ENCODE results near the gene RHOBTB1.
"Not testable (repeated sequence)": the region's sequence is repeated elsewhere in the genome, so short reads cannot be mapped to it uniquely, and the experiment has no call there.

RHOBTB1 gene

DNA sequence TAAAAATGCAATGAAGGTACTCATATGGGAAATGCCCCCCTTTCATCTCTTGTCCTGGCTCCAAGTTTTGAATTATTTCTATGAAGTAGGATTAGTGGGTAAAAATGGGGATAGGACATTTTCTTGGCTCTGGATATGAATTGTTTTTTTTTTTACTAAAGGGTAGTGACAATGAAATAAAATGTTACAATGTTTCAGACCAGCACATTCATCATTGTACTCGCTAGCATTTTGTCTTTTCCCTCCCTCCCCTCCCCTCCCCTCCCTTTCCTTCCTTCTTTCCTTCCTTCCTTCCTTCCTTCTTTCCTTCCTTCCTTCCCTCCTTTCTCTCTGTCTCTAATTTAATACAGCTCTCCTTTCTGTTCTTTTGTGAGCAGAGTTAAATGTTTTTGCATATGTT is 101.3 kb downstream of the RHOBTB1 start (continued):
- TF ChIP-seq, protein P1, sequence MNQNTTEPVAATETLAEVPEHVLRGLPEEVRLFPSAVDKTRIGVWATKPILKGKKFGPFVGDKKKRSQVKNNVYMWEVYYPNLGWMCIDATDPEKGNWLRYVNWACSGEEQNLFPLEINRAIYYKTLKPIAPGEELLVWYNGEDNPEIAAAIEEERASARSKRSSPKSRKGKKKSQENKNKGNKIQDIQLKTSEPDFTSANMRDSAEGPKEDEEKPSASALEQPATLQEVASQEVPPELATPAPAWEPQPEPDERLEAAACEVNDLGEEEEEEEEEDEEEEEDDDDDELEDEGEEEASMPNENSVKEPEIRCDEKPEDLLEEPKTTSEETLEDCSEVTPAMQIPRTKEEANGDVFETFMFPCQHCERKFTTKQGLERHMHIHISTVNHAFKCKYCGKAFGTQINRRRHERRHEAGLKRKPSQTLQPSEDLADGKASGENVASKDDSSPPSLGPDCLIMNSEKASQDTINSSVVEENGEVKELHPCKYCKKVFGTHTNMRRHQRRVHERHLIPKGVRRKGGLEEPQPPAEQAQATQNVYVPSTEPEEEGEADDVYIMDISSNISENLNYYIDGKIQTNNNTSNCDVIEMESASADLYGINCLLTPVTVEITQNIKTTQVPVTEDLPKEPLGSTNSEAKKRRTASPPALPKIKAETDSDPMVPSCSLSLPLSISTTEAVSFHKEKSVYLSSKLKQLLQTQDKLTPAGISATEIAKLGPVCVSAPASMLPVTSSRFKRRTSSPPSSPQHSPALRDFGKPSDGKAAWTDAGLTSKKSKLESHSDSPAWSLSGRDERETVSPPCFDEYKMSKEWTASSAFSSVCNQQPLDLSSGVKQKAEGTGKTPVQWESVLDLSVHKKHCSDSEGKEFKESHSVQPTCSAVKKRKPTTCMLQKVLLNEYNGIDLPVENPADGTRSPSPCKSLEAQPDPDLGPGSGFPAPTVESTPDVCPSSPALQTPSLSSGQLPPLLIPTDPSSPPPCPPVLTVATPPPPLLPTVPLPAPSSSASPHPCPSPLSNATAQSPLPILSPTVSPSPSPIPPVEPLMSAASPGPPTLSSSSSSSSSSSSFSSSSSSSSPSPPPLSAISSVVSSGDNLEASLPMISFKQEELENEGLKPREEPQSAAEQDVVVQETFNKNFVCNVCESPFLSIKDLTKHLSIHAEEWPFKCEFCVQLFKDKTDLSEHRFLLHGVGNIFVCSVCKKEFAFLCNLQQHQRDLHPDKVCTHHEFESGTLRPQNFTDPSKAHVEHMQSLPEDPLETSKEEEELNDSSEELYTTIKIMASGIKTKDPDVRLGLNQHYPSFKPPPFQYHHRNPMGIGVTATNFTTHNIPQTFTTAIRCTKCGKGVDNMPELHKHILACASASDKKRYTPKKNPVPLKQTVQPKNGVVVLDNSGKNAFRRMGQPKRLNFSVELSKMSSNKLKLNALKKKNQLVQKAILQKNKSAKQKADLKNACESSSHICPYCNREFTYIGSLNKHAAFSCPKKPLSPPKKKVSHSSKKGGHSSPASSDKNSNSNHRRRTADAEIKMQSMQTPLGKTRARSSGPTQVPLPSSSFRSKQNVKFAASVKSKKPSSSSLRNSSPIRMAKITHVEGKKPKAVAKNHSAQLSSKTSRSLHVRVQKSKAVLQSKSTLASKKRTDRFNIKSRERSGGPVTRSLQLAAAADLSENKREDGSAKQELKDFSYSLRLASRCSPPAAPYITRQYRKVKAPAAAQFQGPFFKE (tag by site-specific recombination; IDR thresholded peaks at IDR 0.05; ENCODE audit: borderline replicate concordance), result no peak
- no peak for TF ChIP-seq ZNF398 (tag by site-specific recombination; IDR thresholded peaks at IDR 0.05)

GRCh38 chr10:60841227-60841626 is 102.8 kb downstream of the RHOBTB1 start:
- H3K36me3 ChIP-seq (ENCODE audit: control insufficient read depth in 2 of 2, insufficient read depth in 1 of 2, low read length in 2 of 2); H3K4me1 ChIP-seq (ENCODE audit: control insufficient read depth, insufficient read depth, low read length); H3K9me3 ChIP-seq (ENCODE audit: control insufficient read depth, insufficient read depth, low read depth, low read length); POLR2A ChIA-PET; H3K27ac ChIP-seq (ENCODE audit: extremely low read depth, low read depth, low read length); H3K4me3 ChIP-seq (ENCODE audit: low read depth, low read length): not testable (repeated sequence)
- CTCF ChIA-PET, result interaction anchor here (0.6 kb wide), 2 partner anchors 17 to 539 kb away, joined by 5 read pairs; no protein-coding TSS in a partner anchor

DNA sequence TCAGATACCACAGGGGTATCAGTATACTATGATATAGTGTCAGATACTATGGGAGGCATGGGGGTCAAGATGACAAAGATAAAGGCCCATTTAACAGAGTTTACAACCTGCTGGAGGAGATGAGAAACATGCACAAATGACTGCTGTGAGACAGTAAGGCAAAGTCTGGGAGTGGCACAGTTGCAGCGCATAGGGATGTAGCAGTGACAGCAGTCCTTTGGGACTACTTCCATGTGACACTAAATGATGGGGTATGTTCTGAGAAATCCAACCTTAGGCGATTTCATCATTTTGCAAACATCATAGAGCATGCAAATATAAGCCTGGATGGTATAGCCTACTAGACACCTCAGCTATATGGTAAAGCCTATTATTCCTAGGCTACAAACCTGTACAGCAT is 108.9 kb downstream of the RHOBTB1 start:
- TF ChIP-seq ZNF248 (tag by site-specific recombination; IDR thresholded peaks at IDR 0.05), result no peak
- Histone ChIP-seq H3K4me1 (ENCODE audit: control insufficient read depth, insufficient read depth, low read length) (no peaks in the 10 kb centered on the region), H3K27ac (ENCODE audit: extremely low read depth, low read depth, low read length) (no peak overlapping the region), H3K9me3 (ENCODE audit: control insufficient read depth, insufficient read depth, low read depth, low read length) (no peaks in the 10 kb centered on the region), H3K4me3 (ENCODE audit: low read depth, low read length) (no peak overlapping the region), H3K36me3 (ENCODE audit: control insufficient read depth in 2 of 2, insufficient read depth in 1 of 2, low read length in 2 of 2) (no peaks in the 10 kb centered on the region)
- ChIA-PET CTCF (no interaction called here), POLR2A (no interaction called here)

- CTCF ChIA-PET, result interaction anchor here (0.6 to 0.7 kb wide), 2 partner anchors 130 to 555 kb away, joined by 3 read pairs; no protein-coding TSS in a partner anchor
- no peak overlapping the region for H3K4me3 ChIP-seq (ENCODE audit: low read depth, low read length)
- no peak overlapping the region for H3K27ac ChIP-seq (ENCODE audit: extremely low read depth, low read depth, low read length)
- H3K36me3 ChIP-seq (ENCODE audit: control insufficient read depth in 2 of 2, insufficient read depth in 1 of 2, low read length in 2 of 2), result no peaks in the 10 kb centered on the region
- POLR2A ChIA-PET, result no interaction called here
- no peaks in the 10 kb centered on the region for H3K9me3 ChIP-seq (ENCODE audit: control insufficient read depth, insufficient read depth, low read depth, low read length)
- H3K4me1 ChIP-seq (ENCODE audit: control insufficient read depth, insufficient read depth, low read length), result no peaks in the 10 kb centered on the region
- TF ChIP-seq ZNF677 (tag by site-specific recombination; IDR thresholded peaks at IDR 0.05), result no peak
- TF ChIP-seq ZNF223 (tag by site-specific recombination; IDR thresholded peaks at IDR 0.05), result no peak
- no peak for TF ChIP-seq ZNF311 (tag by site-specific recombination; IDR thresholded peaks at IDR 0.05; ENCODE audit: borderline replicate concordance)
- no peak for TF ChIP-seq ZNF211 (tag by site-specific recombination; IDR thresholded peaks at IDR 0.05; ENCODE audit: low read depth)
- no peak for TF ChIP-seq RBAK (tag by site-specific recombination; IDR thresholded peaks at IDR 0.05)
- no peak for TF ChIP-seq ZNF701 (tag by site-specific recombination; IDR thresholded peaks at IDR 0.05)
- TF ChIP-seq, protein P2, sequence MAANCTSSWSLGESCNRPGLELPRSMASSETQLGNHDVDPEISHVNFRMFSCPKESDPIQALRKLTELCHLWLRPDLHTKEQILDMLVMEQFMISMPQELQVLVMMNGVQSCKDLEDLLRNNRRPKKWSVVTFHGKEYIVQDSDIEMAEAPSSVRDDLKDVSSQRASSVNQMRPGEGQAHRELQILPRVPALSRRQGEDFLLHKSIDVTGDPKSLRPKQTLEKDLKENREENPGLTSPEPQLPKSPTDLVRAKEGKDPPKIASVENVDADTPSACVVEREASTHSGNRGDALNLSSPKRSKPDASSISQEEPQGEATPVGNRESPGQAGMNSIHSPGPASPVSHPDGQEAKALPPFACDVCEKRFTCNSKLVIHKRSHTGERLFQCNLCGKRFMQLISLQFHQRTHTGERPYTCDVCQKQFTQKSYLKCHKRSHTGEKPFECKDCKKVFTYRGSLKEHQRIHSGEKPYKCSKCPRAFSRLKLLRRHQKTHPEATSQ (tag by site-specific recombination; IDR thresholded peaks at IDR 0.05), result no peak
- no peak for TF ChIP-seq KLF16 (tag by site-specific recombination; IDR thresholded peaks at IDR 0.05)
- TF ChIP-seq, protein P3, sequence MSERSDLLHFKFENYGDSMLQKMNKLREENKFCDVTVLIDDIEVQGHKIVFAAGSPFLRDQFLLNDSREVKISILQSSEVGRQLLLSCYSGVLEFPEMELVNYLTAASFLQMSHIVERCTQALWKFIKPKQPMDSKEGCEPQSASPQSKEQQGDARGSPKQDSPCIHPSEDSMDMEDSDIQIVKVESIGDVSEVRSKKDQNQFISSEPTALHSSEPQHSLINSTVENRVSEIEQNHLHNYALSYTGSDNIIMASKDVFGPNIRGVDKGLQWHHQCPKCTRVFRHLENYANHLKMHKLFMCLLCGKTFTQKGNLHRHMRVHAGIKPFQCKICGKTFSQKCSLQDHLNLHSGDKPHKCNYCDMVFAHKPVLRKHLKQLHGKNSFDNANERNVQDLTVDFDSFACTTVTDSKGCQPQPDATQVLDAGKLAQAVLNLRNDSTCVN (tag by site-specific recombination; optimal IDR thresholded peaks at IDR 0.05), result no peak
- no peak for TF ChIP-seq ZNF132 (tag by site-specific recombination; IDR thresholded peaks at IDR 0.05; ENCODE audit: borderline replicate concordance)
- TF ChIP-seq, protein P4, sequence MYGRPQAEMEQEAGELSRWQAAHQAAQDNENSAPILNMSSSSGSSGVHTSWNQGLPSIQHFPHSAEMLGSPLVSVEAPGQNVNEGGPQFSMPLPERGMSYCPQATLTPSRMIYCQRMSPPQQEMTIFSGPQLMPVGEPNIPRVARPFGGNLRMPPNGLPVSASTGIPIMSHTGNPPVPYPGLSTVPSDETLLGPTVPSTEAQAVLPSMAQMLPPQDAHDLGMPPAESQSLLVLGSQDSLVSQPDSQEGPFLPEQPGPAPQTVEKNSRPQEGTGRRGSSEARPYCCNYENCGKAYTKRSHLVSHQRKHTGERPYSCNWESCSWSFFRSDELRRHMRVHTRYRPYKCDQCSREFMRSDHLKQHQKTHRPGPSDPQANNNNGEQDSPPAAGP (tag by site-specific recombination; IDR thresholded peaks at IDR 0.05), result no peak
- TF ChIP-seq ZBTB6 (tag by site-specific recombination; IDR thresholded peaks at IDR 0.05), result no peak
- no peak for TF ChIP-seq ZNF610 (tag by site-specific recombination; IDR thresholded peaks at IDR 0.05; ENCODE audit: borderline replicate concordance)
- TF ChIP-seq ZNF473 (tag by site-specific recombination; IDR thresholded peaks at IDR 0.05), result no peak
Observed at GRCh38 chr10:60834401-60834800, 109.6 kb downstream of the RHOBTB1 start.

Measured in HEK293 (cell line).